H9 (cell line): ENCODE data around the gene MRTFA. TPM values are rescaled to one million over a fixed set of nuclear protein-coding genes. Genes with fewer than 3 reads are reported as not detected.

Source experiments
- DNase-seq: peaks from one replicate; pipeline ENCODE4 v3.0.0-alpha.2; 2017
- H2AFZ ChIP-seq: one replicate; pipeline ENCODE4 v1.6.1; 2013; ENCODE audit warnings: mild to moderate bottlenecking, low read length, control low read depth, moderate library complexity
- H2AK5ac ChIP-seq: 2 replicates; pipeline ENCODE4 v1.6.1; 2013; ENCODE audit warnings: low read length, control low read depth, mixed read lengths; ENCODE audit not compliant: insufficient read length
- H2BK120ac ChIP-seq: one replicate; pipeline ENCODE4 v1.6.1; 2013; ENCODE audit warnings: low read depth, mild to moderate bottlenecking, low read length, control low read depth, inconsistent platforms; ENCODE audit not compliant: poor library complexity, severe bottlenecking
- H2BK12ac ChIP-seq: 2 replicates; pipeline ENCODE4 v1.6.1; 2013; ENCODE audit warnings: low read length, control low read depth, mixed read lengths, low read depth; ENCODE audit not compliant: insufficient read length
- H2BK15ac ChIP-seq: 2 replicates; pipeline ENCODE4 v1.6.1; 2013; ENCODE audit warnings: low read depth, low read length, control low read depth
- H2BK20ac ChIP-seq: one replicate; pipeline ENCODE4 v1.6.1; 2013; ENCODE audit warnings: low read depth, mild to moderate bottlenecking, low read length, control low read depth, inconsistent platforms; ENCODE audit not compliant: poor library complexity, severe bottlenecking
- H2BK5ac ChIP-seq: 2 replicates; pipeline ENCODE4 v1.6.1; 2013; ENCODE audit warnings: low read length, control low read depth, mixed read lengths; ENCODE audit not compliant: insufficient read length
- H3K14ac ChIP-seq: 2 replicates; pipeline ENCODE4 v1.6.1; 2013; ENCODE audit warnings: low read length, control low read depth; ENCODE audit not compliant: insufficient read depth
- H3K18ac ChIP-seq: 2 replicates; pipeline ENCODE4 v1.6.1; 2013; ENCODE audit warnings: low read depth, mild to moderate bottlenecking, mixed read lengths, low read length, control low read depth; ENCODE audit not compliant: insufficient read length
- H3K23ac ChIP-seq: 2 replicates; pipeline ENCODE4 v1.6.1; 2013; ENCODE audit warnings: low read length, control low read depth, mixed read lengths, low read depth; ENCODE audit not compliant: insufficient read length
- H3K23me2 ChIP-seq: 2 replicates; pipeline ENCODE4 v1.6.1; 2013; ENCODE audit warnings: low read depth, mild to moderate bottlenecking, mixed read lengths, low read length, control low read depth; ENCODE audit not compliant: insufficient read length, poor library complexity, severe bottlenecking
- H3K27ac ChIP-seq: 2 replicates; pipeline ENCODE4 v1.5.1; 2013; ENCODE audit warnings: low read length, control low read depth, mixed read lengths, low read depth; ENCODE audit not compliant: insufficient read length
- H3K27me3 ChIP-seq: 2 replicates; pipeline ENCODE4 v1.6.1; 2013; ENCODE audit warnings: low read length, control low read depth, inconsistent platforms; ENCODE audit not compliant: insufficient read depth
- H3K4ac ChIP-seq: 2 replicates; pipeline ENCODE4 v1.6.1; 2013; ENCODE audit warnings: low read depth, mild to moderate bottlenecking, control low read depth, inconsistent platforms, low read length, moderate library complexity
- H3K4me1 ChIP-seq: 2 replicates; pipeline ENCODE4 v1.6.1; 2013; ENCODE audit warnings: low read length, control low read depth, inconsistent platforms; ENCODE audit not compliant: insufficient read depth
- H3K4me2 ChIP-seq: 2 replicates; pipeline ENCODE4 v1.6.1; 2013; ENCODE audit warnings: low read length, control low read depth, mixed read lengths; ENCODE audit not compliant: insufficient read length, insufficient read depth
- H3K56ac ChIP-seq: 2 replicates; pipeline ENCODE4 v1.6.1; 2013; ENCODE audit warnings: low read depth, mild to moderate bottlenecking, mixed read lengths, low read length, control low read depth; ENCODE audit not compliant: insufficient read length
- H3K79me1 ChIP-seq: 2 replicates; pipeline ENCODE4 v1.6.1; 2013; ENCODE audit warnings: low read depth, mild to moderate bottlenecking, moderate library complexity, low read length, control low read depth, inconsistent platforms; ENCODE audit not compliant: insufficient read depth, poor library complexity, severe bottlenecking
- H3K79me2 ChIP-seq: 2 replicates; pipeline ENCODE4 v1.6.1; 2013; ENCODE audit warnings: low read length, control low read depth, inconsistent platforms; ENCODE audit not compliant: insufficient read depth
- H3K9ac ChIP-seq: 2 replicates; pipeline ENCODE4 v1.6.1; 2013; ENCODE audit warnings: low read length, control low read depth, mixed read lengths; ENCODE audit not compliant: insufficient read length; ENCODE audit errors: extremely low read depth
- H3K9me3 ChIP-seq: one replicate; pipeline ENCODE4 v1.6.1; 2013; ENCODE audit warnings: low read depth, low read length, inconsistent platforms; ENCODE audit not compliant: control insufficient read depth
- H3T11ph ChIP-seq: one replicate; pipeline ENCODE4 v1.6.1; 2013; ENCODE audit warnings: mild to moderate bottlenecking, low read length, control low read depth, inconsistent platforms
- H4K20me1 ChIP-seq: one replicate; pipeline ENCODE4 v1.6.1; 2013; ENCODE audit not compliant: control insufficient read depth, insufficient read length, insufficient read depth
- H4K5ac ChIP-seq: 2 replicates; pipeline ENCODE4 v1.6.1; 2013; ENCODE audit warnings: low read depth, mild to moderate bottlenecking, mixed read lengths, low read length, control low read depth; ENCODE audit not compliant: insufficient read length
- H4K8ac ChIP-seq: replicated peaks from 2 replicates; pipeline ENCODE4 v1.6.1; 2013; ENCODE audit warnings: low read length, control low read depth, mixed read lengths, low read depth; ENCODE audit not compliant: insufficient read length
- H4K91ac ChIP-seq: 2 replicates; pipeline ENCODE4 v1.6.1; 2013; ENCODE audit warnings: low read depth, mild to moderate bottlenecking, moderate library complexity, mixed read lengths, low read length, control low read depth; ENCODE audit not compliant: insufficient read length
- H3K27ac Mint-ChIP-seq, 3 experiments: 2 replicates in 2 of 3; 3 replicates in 1 of 3; pipeline ENCODE4 v1.8.0; 2020 to 2021; ENCODE audit warnings: mixed read lengths in 3 of 3, mild to moderate bottlenecking in 1 of 3, moderate library complexity in 1 of 3
- H3K27me3 Mint-ChIP-seq: 2 replicates; pipeline ENCODE4 v1.8.0; 2021; ENCODE audit warnings: low read depth, mild to moderate bottlenecking, moderate library complexity, mixed read lengths
- H3K36me3 Mint-ChIP-seq, 3 experiments: 2 replicates in 2 of 3; 3 replicates in 1 of 3; pipeline ENCODE4 v1.8.0; 2020 to 2021; ENCODE audit warnings: low read depth in 3 of 3, mixed read lengths in 3 of 3; ENCODE audit not compliant: insufficient read depth in 1 of 3
- H3K4me1 Mint-ChIP-seq, 2 experiments: 2 replicates each; pipeline ENCODE4 v1.8.0; 2020; ENCODE audit warnings: mixed read lengths in 2 of 2
- H3K4me3 Mint-ChIP-seq, 2 experiments: 2 replicates in 1 of 2; 3 replicates in 1 of 2; pipeline ENCODE4 v1.8.0; 2020 to 2021; ENCODE audit warnings: mild to moderate bottlenecking in 2 of 2, mixed read lengths in 2 of 2, moderate library complexity in 1 of 2
- H3K9me3 Mint-ChIP-seq, 2 experiments: 2 replicates in 1 of 2; 3 replicates in 1 of 2; pipeline ENCODE4 v1.8.0; 2020; ENCODE audit warnings: mild to moderate bottlenecking in 2 of 2, mixed read lengths in 2 of 2, moderate library complexity in 1 of 2
- CTCF ChIP-seq: fragments of 200-600 bp; sonication (generic); conservative IDR thresholded peaks from 3 replicates; pipeline ENCODE4 v1.8.0; 2021; ENCODE audit warnings: antibody characterized with exemption, mild to moderate bottlenecking
- WGBS: extraction: QIAGEN DNeasy Blood & Tissue Kit; methylation state at CpG from one replicate; pipeline ENCODE4 v1.1.7; 2013; ENCODE audit warnings: missing lambda C conversion rate, low lambda C conversion rate, mixed read lengths; ENCODE audit not compliant: insufficient read length; ENCODE audit errors: extremely low coverage; 5-methylcytosine and 5-hydroxymethylcytosine counted together
- total RNA-seq: library from RNA; stranded (reverse); gene quantifications from 2 replicates; pipeline ENCODE4 v1.2.1, GENCODE V29; 2021

The MRTFA gene
- total RNA-seq, 1 experiment from 2014 or later, result 38.1 TPM

GRCh38 chr22:40450616-40451015 lies 185.9 kb downstream of the MRTFA start:
- Histone ChIP-seq H2AK5ac (no peak overlapping the region), H3T11ph (no peak overlapping the region), H3K23me2 (no peaks in the 10 kb centered on the region), H4K5ac (no peak overlapping the region), H2BK15ac (no peak overlapping the region), H3K27ac (no peak overlapping the region), H4K91ac (no peak overlapping the region), H3K79me2 (no peaks in the 10 kb centered on the region), H3K4me1 (peaks cover 14% of the 10 kb centered on the region), H3K23ac (no peak overlapping the region), H3K9me3 (no peaks in the 10 kb centered on the region), H3K4me2 (no peak overlapping the region), H2BK12ac (no peak overlapping the region), H3K56ac (no peak overlapping the region), H2BK120ac (no peak overlapping the region), H2BK20ac (no peak overlapping the region), H4K8ac (no peak overlapping the region), H3K14ac (no peak overlapping the region), H3K4ac (no peak overlapping the region), H3K18ac (no peak overlapping the region), H2BK5ac (no peak overlapping the region), H3K79me1 (no peaks in the 10 kb centered on the region), H3K27me3 (no peaks in the 10 kb centered on the region), H4K20me1 (no peaks in the 10 kb centered on the region), H2AFZ (no peak overlapping the region), H3K9ac (no peak overlapping the region)
- Mint-ChIP-seq H3K27me3 (no peaks in the 10 kb centered on the region), H3K9me3 (no peaks in the 10 kb centered on the region; a peak in 1 of 5 replicates), H3K4me1 (peaks cover 22 to 30% of the 10 kb centered on the region in 2 experiments), H3K36me3 (peaks cover 2 to 6% (median 2%) of the 10 kb centered on the region in 3 experiments; a peak in 3 of 7 replicates), H3K4me3 (no peak overlapping the region), H3K27ac (no peak overlapping the region)
- no CpG with 5 or more reads among the region's 3 CpGs for WGBS
- no peak for DNase-seq
- TF ChIP-seq CTCF, result no peak
